Liver (tissue), 9 donors: ENCODE results near the gene E2F2. TPM values are rescaled to one million over a fixed set of nuclear protein-coding genes. Genes with fewer than 3 reads are reported as not detected.

Experiments used
- DNase-seq: peaks from one replicate; pipeline ENCODE4 v3.0.0-alpha.2; 2017; ENCODE audit warnings: low spot score
- H3K27ac ChIP-seq, 2 donors: one replicate each; pipeline ENCODE4 v1.7.0; 2013; ENCODE audit warnings: inconsistent platforms in 2 of 2, low read length in 2 of 2, control low read depth in 1 of 2, low read depth in 1 of 2, mild to moderate bottlenecking in 1 of 2
- H3K27me3 ChIP-seq, 4 donors: one replicate each; pipeline versions ENCODE4 v1.6.1 to v1.7.0; 2013; ENCODE audit warnings: low read length in 3 of 4, inconsistent platforms in 1 of 4, mild to moderate bottlenecking in 1 of 4, moderate library complexity in 1 of 4; ENCODE audit not compliant: control insufficient read depth in 4 of 4, insufficient read depth in 4 of 4
- H3K36me3 ChIP-seq, 4 donors: one replicate each; pipeline versions ENCODE4 v1.6.1 to v1.7.0; 2013; ENCODE audit warnings: low read length in 3 of 4, mild to moderate bottlenecking in 3 of 4, low read depth in 1 of 4, moderate library complexity in 1 of 4; ENCODE audit not compliant: control insufficient read depth in 4 of 4, insufficient read depth in 3 of 4
- H3K4me1 ChIP-seq, 4 donors: one replicate each; pipeline versions ENCODE4 v1.6.1 to v1.7.0; 2013; ENCODE audit warnings: low read length in 3 of 4, mild to moderate bottlenecking in 3 of 4, moderate library complexity in 1 of 4; ENCODE audit not compliant: control insufficient read depth in 4 of 4, insufficient read depth in 4 of 4
- H3K4me3 ChIP-seq, 3 donors: one replicate each; pipeline versions ENCODE4 v1.6.1 to v1.7.0; 2013; ENCODE audit warnings: low read length in 3 of 3, control low read depth in 1 of 3, low read depth in 1 of 3, mild to moderate bottlenecking in 1 of 3
- H3K9ac ChIP-seq, 2 donors: one replicate each; pipeline ENCODE4 v1.7.0; 2013; ENCODE audit warnings: low read length in 2 of 2, mild to moderate bottlenecking in 2 of 2, moderate library complexity in 2 of 2, control low read depth in 1 of 2, low read depth in 1 of 2
- H3K9me3 ChIP-seq, 4 donors: one replicate each; pipeline versions ENCODE4 v1.6.1 to v1.7.0; 2013; ENCODE audit warnings: low read length in 3 of 4; ENCODE audit not compliant: control insufficient read depth in 4 of 4
- EGR1 ChIP-seq, 2 donors: IDR thresholded peaks; 2 replicates each; pipeline ENCODE4 v1.6.1; 2016 to 2018; ENCODE audit warnings: antibody characterized with exemption in 2 of 2, low read depth in 2 of 2
- FOXA1 ChIP-seq: IDR thresholded peaks from 2 replicates; pipeline ENCODE4 v1.6.1; 2016; ENCODE audit warnings: antibody characterized with exemption
- FOXA2 ChIP-seq: IDR thresholded peaks from 2 replicates; pipeline ENCODE4 v1.6.1; 2016; ENCODE audit warnings: antibody characterized with exemption
- GABPA ChIP-seq, 2 donors: IDR thresholded peaks in 1 of 2; conservative IDR thresholded peaks in 1 of 2; 2 replicates each; pipeline ENCODE4 v1.6.1; 2016; ENCODE audit warnings: antibody characterized with exemption in 2 of 2, mild to moderate bottlenecking in 1 of 2, moderate library complexity in 1 of 2
- HNF4A ChIP-seq, 2 donors: conservative IDR thresholded peaks; 2 replicates each; pipeline ENCODE4 v1.6.1; 2016; ENCODE audit warnings: antibody characterized with exemption in 2 of 2, mild to moderate bottlenecking in 2 of 2
- HNF4G ChIP-seq: IDR thresholded peaks from 2 replicates; pipeline ENCODE4 v1.6.1; 2016; ENCODE audit warnings: antibody characterized with exemption
- JUND ChIP-seq, 2 donors: IDR thresholded peaks; 2 replicates each; pipeline ENCODE4 v1.6.1; 2016; ENCODE audit warnings: antibody characterized with exemption in 2 of 2
- NR2F2 ChIP-seq: IDR thresholded peaks from 2 replicates; pipeline ENCODE4 v1.6.1; 2016; ENCODE audit warnings: antibody characterized with exemption
- RAD21 ChIP-seq, 2 donors: IDR thresholded peaks; 2 replicates each; pipeline ENCODE4 v1.6.1; 2016; ENCODE audit warnings: antibody characterized with exemption in 2 of 2, mild to moderate bottlenecking in 2 of 2
- RXRA ChIP-seq, 2 donors: IDR thresholded peaks; 2 replicates each; pipeline ENCODE4 v1.6.1; 2017 to 2018; ENCODE audit warnings: antibody characterized with exemption in 2 of 2, mild to moderate bottlenecking in 1 of 2
- SP1 ChIP-seq: IDR thresholded peaks from 2 replicates; pipeline ENCODE4 v1.6.1; 2018; ENCODE audit warnings: antibody characterized with exemption, mild to moderate bottlenecking
- TAF1 ChIP-seq: conservative IDR thresholded peaks from 2 replicates; pipeline ENCODE4 v1.6.1; 2016; ENCODE audit warnings: antibody characterized with exemption, mild to moderate bottlenecking
- YY1 ChIP-seq: IDR thresholded peaks from 2 replicates; pipeline ENCODE4 v1.6.1; 2016; ENCODE audit warnings: antibody characterized with exemption, mild to moderate bottlenecking
- WGBS: extraction: QIAGEN DNeasy Blood & Tissue Kit; methylation state at CpG from one replicate; pipeline ENCODE4 v1.1.7; 2013; 5-methylcytosine and 5-hydroxymethylcytosine counted together
- polyA plus RNA-seq, 2 donors: library from polyadenylated mRNA; stranded (reverse) in 1 of 2; unstranded in 1 of 2; fragments of 200-250 nt in 1 of 2; fragments of >200 nt in 1 of 2; fragmentation: Nextera tagmentation in 1 of 2; extraction: Ambion mirVana in 1 of 2; gene quantifications; one replicate each; pipeline versions ENCODE4 v1.2.1 to v1.2.3, GENCODE V29; 2013 to 2015
- total RNA-seq, 2 donors: library from RNA; depleted of rRNA; stranded (reverse); fragments of >200 nt; gene quantifications; one replicate each; pipeline ENCODE4 v1.2.3, GENCODE V29; 2014
- TF ChIP-seq, protein P1 (sequence below): IDR thresholded peaks from 2 replicates; pipeline ENCODE4 v1.6.1; 2016; ENCODE audit warnings: antibody characterized with exemption
- TF ChIP-seq, protein P2 (sequence below): IDR thresholded peaks from 2 replicates; pipeline ENCODE4 v1.6.1; 2016; ENCODE audit warnings: antibody characterized with exemption
- TF ChIP-seq, protein P3 (sequence below): fragments of 150-350 bp; IDR thresholded peaks from 2 replicates; pipeline ENCODE4 v1.5.1; 2017; ENCODE audit warnings: improper control_type of control experiment, low read depth, low read length; ENCODE audit not compliant: missing input control
- TF ChIP-seq, protein P4 (sequence below): IDR thresholded peaks from 2 replicates; pipeline ENCODE4 v1.6.1; 2016; ENCODE audit warnings: antibody characterized with exemption, mild to moderate bottlenecking
- TF ChIP-seq, protein P5 (sequence below): IDR thresholded peaks from 2 replicates; pipeline ENCODE4 v1.6.1; 2016; ENCODE audit warnings: antibody characterized with exemption
- donor health status: healthy.
- donor health status: healthy.
- donor health status: healthy.
- donor health status: healthy.
- donor health status: healthy.

E2F2 gene
- total and polyA plus RNA-seq, 4 donors: 0.08 to 79.9 (median 0.44) TPM

DNA sequence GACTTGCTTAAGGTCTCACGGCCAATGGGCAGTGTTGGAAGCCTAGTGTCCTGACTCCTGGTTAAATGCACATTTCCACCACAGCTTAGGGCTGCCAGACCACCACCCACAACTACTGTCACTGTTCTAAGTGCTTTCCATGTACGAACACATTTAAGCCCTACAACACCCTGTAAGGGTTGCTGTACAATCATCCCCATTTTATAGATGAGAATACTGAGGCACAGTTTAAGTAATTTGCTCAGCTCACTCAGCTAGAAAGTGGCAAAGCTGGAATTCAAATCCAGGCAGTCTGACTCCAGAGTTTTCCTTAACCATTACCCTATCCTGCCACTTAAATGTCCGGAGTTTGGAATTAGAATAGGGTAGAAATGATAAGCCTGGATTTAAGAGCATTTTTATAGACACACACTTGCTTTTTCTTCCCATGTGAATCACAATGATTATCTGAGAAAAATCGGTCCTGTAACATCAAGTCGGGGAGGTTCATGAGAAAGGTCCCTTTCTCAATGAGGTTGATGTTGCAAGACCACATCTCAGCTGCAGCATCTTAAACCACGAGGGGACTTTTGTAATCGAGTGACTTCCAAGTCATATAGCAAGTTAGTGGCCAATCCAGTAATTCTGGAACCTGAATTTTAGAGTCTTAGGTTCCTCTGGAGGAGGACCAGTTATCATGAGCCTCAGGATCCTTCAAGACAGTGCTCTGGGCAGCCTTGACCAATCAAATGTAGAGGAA, 8.6 kb downstream of the E2F2 start:
- TF ChIP-seq, protein P1, sequence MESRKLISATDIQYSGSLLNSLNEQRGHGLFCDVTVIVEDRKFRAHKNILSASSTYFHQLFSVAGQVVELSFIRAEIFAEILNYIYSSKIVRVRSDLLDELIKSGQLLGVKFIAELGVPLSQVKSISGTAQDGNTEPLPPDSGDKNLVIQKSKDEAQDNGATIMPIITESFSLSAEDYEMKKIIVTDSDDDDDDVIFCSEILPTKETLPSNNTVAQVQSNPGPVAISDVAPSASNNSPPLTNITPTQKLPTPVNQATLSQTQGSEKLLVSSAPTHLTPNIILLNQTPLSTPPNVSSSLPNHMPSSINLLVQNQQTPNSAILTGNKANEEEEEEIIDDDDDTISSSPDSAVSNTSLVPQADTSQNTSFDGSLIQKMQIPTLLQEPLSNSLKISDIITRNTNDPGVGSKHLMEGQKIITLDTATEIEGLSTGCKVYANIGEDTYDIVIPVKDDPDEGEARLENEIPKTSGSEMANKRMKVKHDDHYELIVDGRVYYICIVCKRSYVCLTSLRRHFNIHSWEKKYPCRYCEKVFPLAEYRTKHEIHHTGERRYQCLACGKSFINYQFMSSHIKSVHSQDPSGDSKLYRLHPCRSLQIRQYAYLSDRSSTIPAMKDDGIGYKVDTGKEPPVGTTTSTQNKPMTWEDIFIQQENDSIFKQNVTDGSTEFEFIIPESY: no peak
- TF ChIP-seq HNF4A (conservative IDR thresholded peaks at IDR 0.05): no peak
- TF ChIP-seq TAF1: no peak
- TF ChIP-seq SP1: no peak
- TF ChIP-seq JUND (IDR thresholded peaks at IDR 0.05): no peak
- TF ChIP-seq NR2F2: no peak
- TF ChIP-seq, protein P2, sequence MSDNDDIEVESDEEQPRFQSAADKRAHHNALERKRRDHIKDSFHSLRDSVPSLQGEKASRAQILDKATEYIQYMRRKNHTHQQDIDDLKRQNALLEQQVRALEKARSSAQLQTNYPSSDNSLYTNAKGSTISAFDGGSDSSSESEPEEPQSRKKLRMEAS: no peak
- no peak for TF ChIP-seq RAD21 (IDR thresholded peaks at IDR 0.05)
- no peak for TF ChIP-seq HNF4G
- TF ChIP-seq RXRA (IDR thresholded peaks at IDR 0.05): no peak
- Histone ChIP-seq H3K27me3 (no peaks in the 10 kb centered on the region), H3K9me3 (no peaks in the 10 kb centered on the region), H3K4me1 (no peaks in the 10 kb centered on the region), H3K9ac (no peak overlapping the region), H3K36me3 (no peaks in the 10 kb centered on the region), H3K27ac (no peak overlapping the region), H3K4me3 (no peak overlapping the region)
- whole genome bisulfite sequencing: 87% methylated on average over 7 of the region's 7 CpGs
- no peak for DNase-seq

DNA sequence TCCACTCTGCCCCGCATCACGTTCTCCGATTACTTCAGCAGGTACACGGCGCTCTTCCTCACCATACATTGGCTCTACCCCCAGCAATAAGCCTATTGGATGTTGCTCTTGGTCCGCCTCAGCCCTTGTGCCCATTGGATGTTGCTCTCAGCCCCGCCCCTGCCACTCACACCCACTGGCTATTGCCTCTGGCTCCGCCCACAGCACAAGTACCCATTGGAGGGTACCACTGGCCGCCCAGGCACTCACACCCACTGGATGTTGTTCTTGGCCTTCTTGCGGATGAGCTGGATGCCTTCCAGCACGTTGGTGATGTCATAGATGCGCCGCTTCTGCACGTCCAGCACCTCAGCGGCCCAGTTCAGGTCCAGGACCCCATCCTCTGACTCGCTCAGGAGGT, 9.4 kb downstream of the E2F2 start:
- no peak overlapping the region for H3K27ac ChIP-seq
- no peaks in the 10 kb centered on the region for H3K9me3 ChIP-seq
- no peaks in the 10 kb centered on the region for H3K36me3 ChIP-seq
- no peaks in the 10 kb centered on the region for H3K27me3 ChIP-seq
- WGBS: 97% methylated on average over 16 of the region's 16 CpGs
- TF ChIP-seq RAD21 (IDR thresholded peaks at IDR 0.05) (no peak), YY1 (no peak), HNF4G (no peak), EGR1 (IDR thresholded peaks at IDR 0.05; ENCODE audit: low read depth in 2 of 2) (no peak), FOXA1 (no peak), NR2F2 (no peak), JUND (IDR thresholded peaks at IDR 0.05) (no peak), SP1 (no peak), FOXA2 (no peak), HNF4A (conservative IDR thresholded peaks at IDR 0.05) (no peak), RXRA (IDR thresholded peaks at IDR 0.05) (no peak), TAF1 (no peak), GABPA (IDR thresholded peaks at IDR 0.05 in 1 of 2, conservative IDR thresholded peaks at IDR 0.05 in 1 of 2) (no peak)
- TF ChIP-seq, protein P2: no peak
- TF ChIP-seq, protein P3, sequence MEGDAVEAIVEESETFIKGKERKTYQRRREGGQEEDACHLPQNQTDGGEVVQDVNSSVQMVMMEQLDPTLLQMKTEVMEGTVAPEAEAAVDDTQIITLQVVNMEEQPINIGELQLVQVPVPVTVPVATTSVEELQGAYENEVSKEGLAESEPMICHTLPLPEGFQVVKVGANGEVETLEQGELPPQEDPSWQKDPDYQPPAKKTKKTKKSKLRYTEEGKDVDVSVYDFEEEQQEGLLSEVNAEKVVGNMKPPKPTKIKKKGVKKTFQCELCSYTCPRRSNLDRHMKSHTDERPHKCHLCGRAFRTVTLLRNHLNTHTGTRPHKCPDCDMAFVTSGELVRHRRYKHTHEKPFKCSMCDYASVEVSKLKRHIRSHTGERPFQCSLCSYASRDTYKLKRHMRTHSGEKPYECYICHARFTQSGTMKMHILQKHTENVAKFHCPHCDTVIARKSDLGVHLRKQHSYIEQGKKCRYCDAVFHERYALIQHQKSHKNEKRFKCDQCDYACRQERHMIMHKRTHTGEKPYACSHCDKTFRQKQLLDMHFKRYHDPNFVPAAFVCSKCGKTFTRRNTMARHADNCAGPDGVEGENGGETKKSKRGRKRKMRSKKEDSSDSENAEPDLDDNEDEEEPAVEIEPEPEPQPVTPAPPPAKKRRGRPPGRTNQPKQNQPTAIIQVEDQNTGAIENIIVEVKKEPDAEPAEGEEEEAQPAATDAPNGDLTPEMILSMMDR: no peak
- TF ChIP-seq, protein P1: no peak
- TF ChIP-seq, protein P4, sequence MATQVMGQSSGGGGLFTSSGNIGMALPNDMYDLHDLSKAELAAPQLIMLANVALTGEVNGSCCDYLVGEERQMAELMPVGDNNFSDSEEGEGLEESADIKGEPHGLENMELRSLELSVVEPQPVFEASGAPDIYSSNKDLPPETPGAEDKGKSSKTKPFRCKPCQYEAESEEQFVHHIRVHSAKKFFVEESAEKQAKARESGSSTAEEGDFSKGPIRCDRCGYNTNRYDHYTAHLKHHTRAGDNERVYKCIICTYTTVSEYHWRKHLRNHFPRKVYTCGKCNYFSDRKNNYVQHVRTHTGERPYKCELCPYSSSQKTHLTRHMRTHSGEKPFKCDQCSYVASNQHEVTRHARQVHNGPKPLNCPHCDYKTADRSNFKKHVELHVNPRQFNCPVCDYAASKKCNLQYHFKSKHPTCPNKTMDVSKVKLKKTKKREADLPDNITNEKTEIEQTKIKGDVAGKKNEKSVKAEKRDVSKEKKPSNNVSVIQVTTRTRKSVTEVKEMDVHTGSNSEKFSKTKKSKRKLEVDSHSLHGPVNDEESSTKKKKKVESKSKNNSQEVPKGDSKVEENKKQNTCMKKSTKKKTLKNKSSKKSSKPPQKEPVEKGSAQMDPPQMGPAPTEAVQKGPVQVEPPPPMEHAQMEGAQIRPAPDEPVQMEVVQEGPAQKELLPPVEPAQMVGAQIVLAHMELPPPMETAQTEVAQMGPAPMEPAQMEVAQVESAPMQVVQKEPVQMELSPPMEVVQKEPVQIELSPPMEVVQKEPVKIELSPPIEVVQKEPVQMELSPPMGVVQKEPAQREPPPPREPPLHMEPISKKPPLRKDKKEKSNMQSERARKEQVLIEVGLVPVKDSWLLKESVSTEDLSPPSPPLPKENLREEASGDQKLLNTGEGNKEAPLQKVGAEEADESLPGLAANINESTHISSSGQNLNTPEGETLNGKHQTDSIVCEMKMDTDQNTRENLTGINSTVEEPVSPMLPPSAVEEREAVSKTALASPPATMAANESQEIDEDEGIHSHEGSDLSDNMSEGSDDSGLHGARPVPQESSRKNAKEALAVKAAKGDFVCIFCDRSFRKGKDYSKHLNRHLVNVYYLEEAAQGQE: no peak
- TF ChIP-seq, protein P5, sequence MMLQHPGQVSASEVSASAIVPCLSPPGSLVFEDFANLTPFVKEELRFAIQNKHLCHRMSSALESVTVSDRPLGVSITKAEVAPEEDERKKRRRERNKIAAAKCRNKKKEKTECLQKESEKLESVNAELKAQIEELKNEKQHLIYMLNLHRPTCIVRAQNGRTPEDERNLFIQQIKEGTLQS: no peak
- peak; percentile 70 for DNase-seq
- H3K4me1 ChIP-seq: no peaks in the 10 kb centered on the region
- no peak overlapping the region for H3K4me3 ChIP-seq
- H3K9ac ChIP-seq: no peak overlapping the region
